Limb (tissue), 2 donors: ENCODE results near the gene CFAP43.
"Not testable (repeated sequence)": the region's sequence is repeated elsewhere in the genome, so short reads cannot be mapped to it uniquely, and the experiment has no call there.

ENCODE experiments used
- DNase-seq, 2 donors: peaks; one replicate each; pipeline ENCODE4 v3.0.0-alpha.2; 2016; ENCODE audit errors: extremely low spot score in 2 of 2

The CFAP43 gene

GRCh38 chr10:104223304-104223703 is 8.9 kb downstream of the CFAP43 start:
- no peak for DNase-seq

- DNase-seq = no peak
Measured at GRCh38 chr10:104220522-104220921, 11.6 kb downstream of the CFAP43 start.

GRCh38 chr10:104218751-104219150 is 13.4 kb downstream of the CFAP43 start:
- no peak for DNase-seq

GRCh38 chr10:104216631-104217030 is 15.5 kb downstream of the CFAP43 start:
- no peak for DNase-seq

- peak; percentile 31 to 67 for DNase-seq
Measured at GRCh38 chr10:104209575-104210198, 22.5 kb downstream of the CFAP43 start.

- DNase-seq = no peak
Measured at GRCh38 chr10:104208730-104209129, 23.4 kb downstream of the CFAP43 start.

GRCh38 chr10:104202231-104202630 is 29.9 kb downstream of the CFAP43 start:
- DNase-seq = no peak

GRCh38 chr10:104201636-104202035 is 30.5 kb downstream of the CFAP43 start:
- no peak for DNase-seq

- no peak for DNase-seq
Measured at GRCh38 chr10:104199567-104199966, 32.6 kb downstream of the CFAP43 start.

- DNase-seq = no peak
Measured at GRCh38 chr10:104197364-104197763, 34.8 kb downstream of the CFAP43 start.

GRCh38 chr10:104195706-104196105 is 36.5 kb downstream of the CFAP43 start:
- no peak for DNase-seq

- no peak for DNase-seq
Measured at GRCh38 chr10:104193787-104194186, 38.4 kb downstream of the CFAP43 start.

GRCh38 chr10:104190695-104191094 is 41.5 kb downstream of the CFAP43 start:
- no peak for DNase-seq

GRCh38 chr10:104183682-104184081 is 48.5 kb downstream of the CFAP43 start:
- DNase-seq = no peak

GRCh38 chr10:104174136-104174535 is 58.0 kb downstream of the CFAP43 start:
- not testable (repeated sequence) for DNase-seq

GRCh38 chr10:104170610-104171254 is 61.4 kb downstream of the CFAP43 start:
- no peak for DNase-seq

- no peak for DNase-seq
Measured at GRCh38 chr10:104155591-104155990, 76.6 kb downstream of the CFAP43 start.

GRCh38 chr10:104151737-104152136 is 80.4 kb downstream of the CFAP43 start:
- DNase-seq = no peak

- no peak for DNase-seq
Measured at GRCh38 chr10:104150139-104150538, 82.0 kb downstream of the CFAP43 start.

GRCh38 chr10:104146882-104147281 is 85.3 kb downstream of the CFAP43 start:
- DNase-seq = no peak

GRCh38 chr10:104144931-104145330 is 87.2 kb downstream of the CFAP43 start:
- DNase-seq = no peak

- no peak for DNase-seq
Measured at GRCh38 chr10:104143829-104144228, 88.3 kb downstream of the CFAP43 start.

- DNase-seq = no peak
Measured at GRCh38 chr10:104142081-104142480, 90.1 kb downstream of the CFAP43 start.
